ENCODE data around the gene PLPP1.
"Not testable (repeated sequence)": the region's sequence is repeated elsewhere in the genome, so short reads cannot be mapped to it uniquely, and the experiment has no call there.

The PLPP1 gene

GRCh38 chr5:55540525-55540924, 5.8 kb upstream of the PLPP1 start:
- H3K4me1 ChIP-seq: peaks cover 2% of the 10 kb centered on the region
- no peak overlapping the region for H3K4me3 ChIP-seq (ENCODE audit: low read depth, low read length)
- no peaks in the 10 kb centered on the region for H3K27me3 ChIP-seq (ENCODE audit: control insufficient read depth, insufficient read depth, low read length)
- no peak overlapping the region for H2AFZ ChIP-seq
- no peak overlapping the region for H3K9ac ChIP-seq
- no peaks in the 10 kb centered on the region for H3K36me3 ChIP-seq (ENCODE audit: control insufficient read depth, insufficient read depth, low read length)
- TF ChIP-seq, protein P1, sequence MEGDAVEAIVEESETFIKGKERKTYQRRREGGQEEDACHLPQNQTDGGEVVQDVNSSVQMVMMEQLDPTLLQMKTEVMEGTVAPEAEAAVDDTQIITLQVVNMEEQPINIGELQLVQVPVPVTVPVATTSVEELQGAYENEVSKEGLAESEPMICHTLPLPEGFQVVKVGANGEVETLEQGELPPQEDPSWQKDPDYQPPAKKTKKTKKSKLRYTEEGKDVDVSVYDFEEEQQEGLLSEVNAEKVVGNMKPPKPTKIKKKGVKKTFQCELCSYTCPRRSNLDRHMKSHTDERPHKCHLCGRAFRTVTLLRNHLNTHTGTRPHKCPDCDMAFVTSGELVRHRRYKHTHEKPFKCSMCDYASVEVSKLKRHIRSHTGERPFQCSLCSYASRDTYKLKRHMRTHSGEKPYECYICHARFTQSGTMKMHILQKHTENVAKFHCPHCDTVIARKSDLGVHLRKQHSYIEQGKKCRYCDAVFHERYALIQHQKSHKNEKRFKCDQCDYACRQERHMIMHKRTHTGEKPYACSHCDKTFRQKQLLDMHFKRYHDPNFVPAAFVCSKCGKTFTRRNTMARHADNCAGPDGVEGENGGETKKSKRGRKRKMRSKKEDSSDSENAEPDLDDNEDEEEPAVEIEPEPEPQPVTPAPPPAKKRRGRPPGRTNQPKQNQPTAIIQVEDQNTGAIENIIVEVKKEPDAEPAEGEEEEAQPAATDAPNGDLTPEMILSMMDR (IDR thresholded peaks at IDR 0.05): no peak
- no peaks in the 10 kb centered on the region for H3K79me2 ChIP-seq
- no peak overlapping the region for H3K27ac ChIP-seq
- H3K9me3 ChIP-seq (ENCODE audit: control insufficient read depth, low read length): no peaks in the 10 kb centered on the region
- no peak overlapping the region for H3K4me2 ChIP-seq (ENCODE audit: low read length)

GRCh38 chr5:55540024-55540423, 5.3 kb upstream of the PLPP1 start:
- TF ChIP-seq, protein P1 (IDR thresholded peaks at IDR 0.05): no peak
- no peak overlapping the region for H2AFZ ChIP-seq
- no peaks in the 10 kb centered on the region for H3K27me3 ChIP-seq (ENCODE audit: control insufficient read depth, insufficient read depth, low read length)
- no peak overlapping the region for H3K9ac ChIP-seq
- H3K36me3 ChIP-seq (ENCODE audit: control insufficient read depth, insufficient read depth, low read length): no peaks in the 10 kb centered on the region
- no peaks in the 10 kb centered on the region for H3K9me3 ChIP-seq (ENCODE audit: control insufficient read depth, low read length)
- no peak overlapping the region for H3K4me2 ChIP-seq (ENCODE audit: low read length)
- H3K4me3 ChIP-seq (ENCODE audit: low read depth, low read length): no peak overlapping the region
- H3K4me1 ChIP-seq: peaks cover 6% of the 10 kb centered on the region
- H3K27ac ChIP-seq: no peak overlapping the region
- no peaks in the 10 kb centered on the region for H3K79me2 ChIP-seq

- Histone ChIP-seq H3K9me3 (ENCODE audit: control insufficient read depth, low read length) (no peaks in the 10 kb centered on the region), H2AFZ (no peak overlapping the region), H3K4me2 (ENCODE audit: low read length) (no peak overlapping the region), H3K79me2 (no peaks in the 10 kb centered on the region), H3K4me1 (peaks cover 6% of the 10 kb centered on the region), H3K9ac (no peak overlapping the region), H3K4me3 (ENCODE audit: low read depth, low read length) (no peak overlapping the region), H3K36me3 (ENCODE audit: control insufficient read depth, insufficient read depth, low read length) (no peaks in the 10 kb centered on the region), H3K27ac (no peak overlapping the region), H3K27me3 (ENCODE audit: control insufficient read depth, insufficient read depth, low read length) (no peaks in the 10 kb centered on the region)
- TF ChIP-seq, protein P1 (IDR thresholded peaks at IDR 0.05): no peak
Measured at GRCh38 chr5:55538661-55539060, 3.9 kb upstream of the PLPP1 start.

- not testable (repeated sequence) for H3K9me3 ChIP-seq (ENCODE audit: control insufficient read depth, low read length); H3K36me3 ChIP-seq (ENCODE audit: control insufficient read depth, insufficient read depth, low read length); H2AFZ ChIP-seq; H3K27me3 ChIP-seq (ENCODE audit: control insufficient read depth, insufficient read depth, low read length); H3K4me1 ChIP-seq; H3K4me3 ChIP-seq (ENCODE audit: low read depth, low read length); H3K27ac ChIP-seq; H3K79me2 ChIP-seq; H3K9ac ChIP-seq; H3K4me2 ChIP-seq (ENCODE audit: low read length)
Measured at GRCh38 chr5:55537315-55537714, 2.6 kb upstream of the PLPP1 start.

DNA sequence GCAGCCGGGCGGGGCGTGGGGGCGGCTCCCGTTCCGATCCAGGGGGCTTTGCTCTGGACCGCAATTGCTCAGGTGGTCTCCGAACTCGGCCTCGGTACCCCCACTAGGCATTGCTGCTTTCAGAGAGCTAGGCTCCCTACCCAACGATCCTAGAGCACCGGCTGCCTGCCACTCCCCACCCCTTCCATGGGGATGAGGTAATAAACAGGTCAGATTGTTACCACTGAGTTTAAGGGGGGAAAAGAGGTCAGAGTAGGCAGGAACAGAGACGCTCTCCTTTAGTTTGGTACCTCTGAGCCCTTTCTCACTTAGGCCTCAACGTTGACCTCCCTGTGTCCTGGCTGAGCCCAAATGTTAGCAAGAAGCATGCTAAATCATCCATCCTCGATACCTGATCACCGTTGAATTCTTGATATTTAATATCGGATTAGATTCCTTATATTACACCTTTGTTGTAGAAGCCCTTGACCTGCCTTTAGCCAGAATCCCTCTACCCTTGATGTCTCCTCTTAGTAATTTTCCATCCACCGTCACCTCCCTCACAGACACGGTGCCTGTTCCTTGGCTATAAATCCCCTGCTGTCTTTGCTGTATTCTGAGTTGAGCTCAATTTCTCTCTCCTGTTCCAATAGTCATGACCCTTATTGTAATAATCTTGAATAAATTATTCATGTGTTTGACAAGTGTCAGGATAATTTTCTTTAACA, 588 bp upstream of the PLPP1 start:
- Histone ChIP-seq H3K9ac (no peak overlapping the region), H3K27ac (peak overlapping the region; percentile 90), H3K4me1 (peaks cover 9% of the 10 kb centered on the region), H3K4me3 (ENCODE audit: low read depth, low read length) (peak overlapping the region; percentile 92), H3K4me2 (ENCODE audit: low read length) (peak overlapping the region; percentile 85), H3K36me3 (ENCODE audit: control insufficient read depth, insufficient read depth, low read length) (no peaks in the 10 kb centered on the region), H3K9me3 (ENCODE audit: control insufficient read depth, low read length) (no peaks in the 10 kb centered on the region), H3K27me3 (ENCODE audit: control insufficient read depth, insufficient read depth, low read length) (no peaks in the 10 kb centered on the region), H2AFZ (peak overlapping the region; percentile 97), H3K79me2 (peaks cover 9% of the 10 kb centered on the region)
- TF ChIP-seq, protein P1 (IDR thresholded peaks at IDR 0.05): no peak

Data from parathyroid adenoma (tissue), 2 donors.